Mucosa of descending colon (tissue), 3 donors: ENCODE results near the gene RALGAPA2. TPM values are rescaled to one million over a fixed set of nuclear protein-coding genes. Genes with fewer than 3 reads are reported as not detected.
"Not testable (repeated sequence)": the region's sequence is repeated elsewhere in the genome, so short reads cannot be mapped to it uniquely, and the experiment has no call there.

ENCODE experiments used
- ATAC-seq: fragments of 200-7000 bp; cut with Tn5 transposase; one replicate; pipeline ENCODE4 v1.9.1; 2020; ENCODE audit warnings: mild to moderate bottlenecking, moderate library complexity
- DNase-seq, 3 donors: peaks; one replicate each; pipeline ENCODE4 v3.0.0-alpha.2; 2020
- H3K36me3 ChIP-seq: fragments of 200-600 bp; one replicate; pipeline ENCODE4 v1.8.0; 2021; ENCODE audit warnings: low read depth, mild to moderate bottlenecking
- H3K4me1 ChIP-seq: fragments of 200-600 bp; one replicate; pipeline ENCODE4 v1.8.0; 2021; ENCODE audit warnings: low read depth, mild to moderate bottlenecking
- H3K4me3 ChIP-seq: fragments of 200-600 bp; one replicate; pipeline ENCODE4 v1.8.0; 2021; ENCODE audit warnings: mild to moderate bottlenecking
- H3K9me3 ChIP-seq: fragments of 200-600 bp; one replicate; pipeline ENCODE4 v1.8.0; 2021; ENCODE audit warnings: mild to moderate bottlenecking
- CTCF ChIP-seq: fragments of 200-600 bp; IDR thresholded peaks from one replicate; pipeline ENCODE4 v1.8.0; 2022; ENCODE audit warnings: antibody characterized with exemption, mild to moderate bottlenecking
- intact Hi-C, 2 donors: fragments of 100-400 bp; cut with DNase I in 1 of 2; cut with micrococcal nuclease in 1 of 2; formaldehyde crosslinking; loops; one replicate each; pipeline versions ENCODE4 v1.11.0 to v1.11.1; 2022; cut with DNase I, micrococcal nuclease
- total RNA-seq, 3 donors: library from RNA; stranded (reverse); fragmentation: NEBNext Ultra II Directional in 2 of 3; extraction: Animal tissue kit (Norgen Biotek cat#: 25700) in 2 of 3; gene quantifications; one replicate each; pipeline versions ENCODE4 v1.2.1 to v1.2.4, GENCODE V29; 2021 to 2023
- donor health status: DM: no; HTN: no; CAD: no; lungs with moderate emphysema.
- donor health status: DM: no; HTN: no; CAD: no.
- donor health status: DM: no; HTN: yes; CAD: no.

The RALGAPA2 gene
- total RNA-seq, 3 donors from 2014 or later: 46.3 to 85.9 (median 66.9) TPM

- no peak for TF ChIP-seq CTCF
- no peaks in the 10 kb centered on the region for H3K9me3 ChIP-seq
- H3K4me1 ChIP-seq: peaks cover 25% of the 10 kb centered on the region
- no peak overlapping the region for H3K4me3 ChIP-seq
- DNase-seq: peak in 1 of 3 donors; percentile 16
- peak; percentile 58 for ATAC-seq
- H3K36me3 ChIP-seq: no peaks in the 10 kb centered on the region
- intact Hi-C loops: no loop called here
Measured at GRCh38 chr20:20549267-20549612, 163.2 kb downstream of the RALGAPA2 start.

GRCh38 chr20:20548527-20549266 is 163.7 kb downstream of the RALGAPA2 start:
- Histone ChIP-seq H3K4me1 (peaks cover 25% of the 10 kb centered on the region), H3K9me3 (no peaks in the 10 kb centered on the region), H3K4me3 (no peak overlapping the region), H3K36me3 (no peaks in the 10 kb centered on the region)
- peak; percentile 75 for ATAC-seq
- intact Hi-C loops: no loop called here
- DNase-seq: no peak
- TF ChIP-seq CTCF: no peak

- no peak for DNase-seq
Measured at GRCh38 chr20:20547876-20548266, 164.6 kb downstream of the RALGAPA2 start.

GRCh38 chr20:20547221-20547875 is 165.1 kb downstream of the RALGAPA2 start:
- Histone ChIP-seq H3K4me1 (peaks cover 25% of the 10 kb centered on the region), H3K4me3 (no peak overlapping the region), H3K36me3 (no peaks in the 10 kb centered on the region), H3K9me3 (no peaks in the 10 kb centered on the region)
- intact Hi-C loops: no loop called here
- ATAC-seq (peak; percentile 39), DNase-seq (no peak)
- no peak for TF ChIP-seq CTCF

More at GRCh38 chr20:20547876-20548266, 164.6 kb downstream of the RALGAPA2 start:
- intact Hi-C loops: no loop called here
- no peak for ATAC-seq
- Histone ChIP-seq H3K9me3 (no peaks in the 10 kb centered on the region), H3K4me1 (peaks cover 25% of the 10 kb centered on the region), H3K36me3 (no peaks in the 10 kb centered on the region), H3K4me3 (no peak overlapping the region)
- no peak for TF ChIP-seq CTCF

GRCh38 chr20:20546402-20546801 is 166.0 kb downstream of the RALGAPA2 start:
- peaks cover 22% of the 10 kb centered on the region for H3K4me1 ChIP-seq
- no peak for TF ChIP-seq CTCF
- H3K36me3 ChIP-seq: no peaks in the 10 kb centered on the region
- ATAC-seq: no peak
- H3K4me3 ChIP-seq: no peak overlapping the region
- no peaks in the 10 kb centered on the region for H3K9me3 ChIP-seq
- no peak for DNase-seq
- intact Hi-C loops: no loop called here

GRCh38 chr20:20543348-20543747 is 169.1 kb downstream of the RALGAPA2 start:
- not testable (repeated sequence) for ATAC-seq

More at GRCh38 chr20:20543348-20543747, 169.1 kb downstream of the RALGAPA2 start:
- intact Hi-C loops, DNase-seq, H3K36me3 ChIP-seq, H3K4me3 ChIP-seq, H3K9me3 ChIP-seq: not testable (repeated sequence)
- H3K4me1 ChIP-seq: peaks cover 13% of the 10 kb centered on the region
